ENCODE data around the gene KCTD10. TPM values are rescaled to one million over a fixed set of nuclear protein-coding genes. Genes with fewer than 3 reads are reported as not detected.

KCTD10 gene
- polyA plus RNA-seq, 3 donors: 18.1 to 21.0 (median 20.0) TPM

- H3K27me3 Mint-ChIP-seq (ENCODE audit: low read depth in 3 of 3): no peaks in the 10 kb centered on the region
- H3K4me2 ChIP-seq (replicated peaks; ENCODE audit: extremely low read depth, low read length, poor library complexity, severe bottlenecking): no peak overlapping the region
- intact Hi-C loops (cut with micrococcal nuclease): no loop called here
- H3K4me1 Mint-ChIP-seq: no peaks in the 10 kb centered on the region
- H4K20me1 ChIP-seq (ENCODE audit: insufficient read depth, low read length): no peaks in the 10 kb centered on the region
- H3K9ac ChIP-seq (ENCODE audit: insufficient read depth, low read length, poor library complexity, severe bottlenecking): no peak overlapping the region
- no peaks in the 10 kb centered on the region for H3K9me3 Mint-ChIP-seq
- H3K9me3 ChIP-seq (replicated peaks in 1 of 2; ENCODE audit: control insufficient read depth in 1 of 2, insufficient read depth in 1 of 2, low read length in 2 of 2): no peaks in the 10 kb centered on the region
- no peak overlapping the region for H3K4me3 Mint-ChIP-seq
- H3K4me1 ChIP-seq (ENCODE audit: control insufficient read depth in 1 of 2, insufficient read depth in 2 of 2, low read length in 2 of 2): no peaks in the 10 kb centered on the region
- no peak overlapping the region for H2AFZ ChIP-seq (ENCODE audit: insufficient read depth, low read depth, low read length, poor library complexity, severe bottlenecking)
- DNase-seq: no peak
- H3K4me3 ChIP-seq (replicated peaks in 1 of 3; ENCODE audit: low read depth in 2 of 3, low read length in 3 of 3): no peak overlapping the region
- H3K27ac ChIP-seq (ENCODE audit: low read depth in 1 of 2, low read length in 2 of 2): no peak overlapping the region
- 100% methylated on average over 2 of the region's 8 CpGs for WGBS (ENCODE audit: insufficient coverage)
- no peak overlapping the region for H3K27ac Mint-ChIP-seq
- H3K36me3 ChIP-seq (replicated peaks in 1 of 2; ENCODE audit: control insufficient read depth in 1 of 2, insufficient read depth in 2 of 2, low read length in 2 of 2): peaks cover 88 to 98% of the 10 kb centered on the region in 2 donors
- peaks cover 85 to 97% of the 10 kb centered on the region in 2 donors for H3K36me3 Mint-ChIP-seq
- TF ChIP-seq CTCF (IDR thresholded peaks at IDR 0.05): no peak
- no peaks in the 10 kb centered on the region for H3K27me3 ChIP-seq (ENCODE audit: control insufficient read depth in 2 of 2, insufficient read depth in 2 of 2, low read length in 2 of 2)
- H3K79me2 ChIP-seq (ENCODE audit: insufficient read depth, low read length): no peaks in the 10 kb centered on the region
These were observed 36.0 kb upstream of the KCTD10 start for GRCh38 chr12:109513051-109513450.

- intact Hi-C loops (cut with micrococcal nuclease): no loop called here
- 91% methylated on average over 1 of the region's 1 CpG for WGBS (ENCODE audit: insufficient coverage)
- H3K36me3 ChIP-seq (replicated peaks in 1 of 2; ENCODE audit: control insufficient read depth in 1 of 2, insufficient read depth in 2 of 2, low read length in 2 of 2): peaks cover 88 to 98% of the 10 kb centered on the region in 2 donors
- no peak overlapping the region for H3K4me3 ChIP-seq (replicated peaks in 1 of 3; ENCODE audit: low read depth in 2 of 3, low read length in 3 of 3)
- TF ChIP-seq CTCF (IDR thresholded peaks at IDR 0.05): no peak
- DNase-seq: no peak
- H3K79me2 ChIP-seq (ENCODE audit: insufficient read depth, low read length): no peaks in the 10 kb centered on the region
- no peak overlapping the region for H2AFZ ChIP-seq (ENCODE audit: insufficient read depth, low read depth, low read length, poor library complexity, severe bottlenecking)
- no peaks in the 10 kb centered on the region for H3K27me3 Mint-ChIP-seq (ENCODE audit: low read depth in 3 of 3)
- H3K27ac ChIP-seq (ENCODE audit: low read depth in 1 of 2, low read length in 2 of 2): no peak overlapping the region
- H3K9me3 ChIP-seq (replicated peaks in 1 of 2; ENCODE audit: control insufficient read depth in 1 of 2, insufficient read depth in 1 of 2, low read length in 2 of 2): no peaks in the 10 kb centered on the region
- H3K4me2 ChIP-seq (replicated peaks; ENCODE audit: extremely low read depth, low read length, poor library complexity, severe bottlenecking): no peak overlapping the region
- H3K27ac Mint-ChIP-seq: no peak overlapping the region
- no peaks in the 10 kb centered on the region for H4K20me1 ChIP-seq (ENCODE audit: insufficient read depth, low read length)
- H3K4me1 ChIP-seq (ENCODE audit: control insufficient read depth in 1 of 2, insufficient read depth in 2 of 2, low read length in 2 of 2): no peaks in the 10 kb centered on the region
- H3K4me3 Mint-ChIP-seq: no peak overlapping the region
- H3K4me1 Mint-ChIP-seq: no peaks in the 10 kb centered on the region
- no peak overlapping the region for H3K9ac ChIP-seq (ENCODE audit: insufficient read depth, low read length, poor library complexity, severe bottlenecking)
- H3K36me3 Mint-ChIP-seq: peaks cover 85 to 97% of the 10 kb centered on the region in 2 donors
- H3K27me3 ChIP-seq (ENCODE audit: control insufficient read depth in 2 of 2, insufficient read depth in 2 of 2, low read length in 2 of 2): no peaks in the 10 kb centered on the region
- H3K9me3 Mint-ChIP-seq: no peaks in the 10 kb centered on the region
These were observed 35.5 kb upstream of the KCTD10 start for GRCh38 chr12:109512608-109513007.
